ENCODE data around the gene GPR84. TPM values are rescaled to one million over a fixed set of nuclear protein-coding genes. Genes with fewer than 3 reads are reported as not detected.

GPR84 gene
- total and polyA plus RNA-seq, 9 of the 15 experiments (the other 6 are each of a cell fraction or from before 2014, with no cell fraction given): 0.07 to 0.18 (median 0.11) TPM; not detected in 5

- TF ChIP-seq CTCF (IDR thresholded peaks at IDR 0.05 in 2 of 3, conservative IDR thresholded peaks at IDR 0.05 in 1 of 3; ENCODE audit: insufficient read depth in 2 of 3, low read depth in 1 of 3, low read length in 3 of 3) (no peak), U2AF1 (optimal IDR thresholded peaks at IDR 0.05; ENCODE audit: low read depth, low read length) (no peak), CREB1 (IDR thresholded peaks at IDR 0.05) (no peak; the same call in 1 of the 2 replicates), CREB1 (CRISPR knock-in tag; IDR thresholded peaks at IDR 0.05) (no peak), SNRNP70 (optimal IDR thresholded peaks at IDR 0.05; ENCODE audit: low read depth, low read length) (no peak), POLR2H (tag; IDR thresholded peaks at IDR 0.05; ENCODE audit: low read depth) (no peak), KDM1A (IDR thresholded peaks at IDR 0.05) (peak in 1 of 2 experiments; percentile 33; a peak in 1 of 4 replicates), MEIS2 (IDR thresholded peaks at IDR 0.05; ENCODE audit: partially characterized antibody) (peak; percentile 63), NEUROD1 (IDR thresholded peaks at IDR 0.05; ENCODE audit: borderline replicate concordance, low read depth, low read length, partially characterized antibody) (peak; percentile 14), FOSL1 (tag; conservative IDR thresholded peaks at IDR 0.05) (no peak), ZNF57 (CRISPR knock-in tag; IDR thresholded peaks at IDR 0.05) (no peak), ZNF830 (CRISPR knock-in tag; IDR thresholded peaks at IDR 0.05) (no peak), YY1 (IDR thresholded peaks at IDR 0.05; ENCODE audit: borderline replicate concordance in 1 of 3, control insufficient read depth in 1 of 3, extremely low read depth in 1 of 3, insufficient read depth in 3 of 3, insufficient read length in 1 of 3, insufficient replicate concordance in 2 of 3, low read depth in 1 of 3, low read length in 2 of 3) (peak in 2 of 3 experiments; percentile 35 to 67)
- TF ChIP-seq, protein P1, sequence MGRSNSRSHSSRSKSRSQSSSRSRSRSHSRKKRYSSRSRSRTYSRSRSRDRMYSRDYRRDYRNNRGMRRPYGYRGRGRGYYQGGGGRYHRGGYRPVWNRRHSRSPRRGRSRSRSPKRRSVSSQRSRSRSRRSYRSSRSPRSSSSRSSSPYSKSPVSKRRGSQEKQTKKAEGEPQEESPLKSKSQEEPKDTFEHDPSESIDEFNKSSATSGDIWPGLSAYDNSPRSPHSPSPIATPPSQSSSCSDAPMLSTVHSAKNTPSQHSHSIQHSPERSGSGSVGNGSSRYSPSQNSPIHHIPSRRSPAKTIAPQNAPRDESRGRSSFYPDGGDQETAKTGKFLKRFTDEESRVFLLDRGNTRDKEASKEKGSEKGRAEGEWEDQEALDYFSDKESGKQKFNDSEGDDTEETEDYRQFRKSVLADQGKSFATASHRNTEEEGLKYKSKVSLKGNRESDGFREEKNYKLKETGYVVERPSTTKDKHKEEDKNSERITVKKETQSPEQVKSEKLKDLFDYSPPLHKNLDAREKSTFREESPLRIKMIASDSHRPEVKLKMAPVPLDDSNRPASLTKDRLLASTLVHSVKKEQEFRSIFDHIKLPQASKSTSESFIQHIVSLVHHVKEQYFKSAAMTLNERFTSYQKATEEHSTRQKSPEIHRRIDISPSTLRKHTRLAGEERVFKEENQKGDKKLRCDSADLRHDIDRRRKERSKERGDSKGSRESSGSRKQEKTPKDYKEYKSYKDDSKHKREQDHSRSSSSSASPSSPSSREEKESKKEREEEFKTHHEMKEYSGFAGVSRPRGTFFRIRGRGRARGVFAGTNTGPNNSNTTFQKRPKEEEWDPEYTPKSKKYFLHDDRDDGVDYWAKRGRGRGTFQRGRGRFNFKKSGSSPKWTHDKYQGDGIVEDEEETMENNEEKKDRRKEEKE (IDR thresholded peaks at IDR 0.05; ENCODE audit: borderline replicate concordance in 1 of 2, control insufficient read depth in 1 of 2, low read depth in 2 of 2, low read length in 1 of 2): no peak
- TF ChIP-seq, protein P2, sequence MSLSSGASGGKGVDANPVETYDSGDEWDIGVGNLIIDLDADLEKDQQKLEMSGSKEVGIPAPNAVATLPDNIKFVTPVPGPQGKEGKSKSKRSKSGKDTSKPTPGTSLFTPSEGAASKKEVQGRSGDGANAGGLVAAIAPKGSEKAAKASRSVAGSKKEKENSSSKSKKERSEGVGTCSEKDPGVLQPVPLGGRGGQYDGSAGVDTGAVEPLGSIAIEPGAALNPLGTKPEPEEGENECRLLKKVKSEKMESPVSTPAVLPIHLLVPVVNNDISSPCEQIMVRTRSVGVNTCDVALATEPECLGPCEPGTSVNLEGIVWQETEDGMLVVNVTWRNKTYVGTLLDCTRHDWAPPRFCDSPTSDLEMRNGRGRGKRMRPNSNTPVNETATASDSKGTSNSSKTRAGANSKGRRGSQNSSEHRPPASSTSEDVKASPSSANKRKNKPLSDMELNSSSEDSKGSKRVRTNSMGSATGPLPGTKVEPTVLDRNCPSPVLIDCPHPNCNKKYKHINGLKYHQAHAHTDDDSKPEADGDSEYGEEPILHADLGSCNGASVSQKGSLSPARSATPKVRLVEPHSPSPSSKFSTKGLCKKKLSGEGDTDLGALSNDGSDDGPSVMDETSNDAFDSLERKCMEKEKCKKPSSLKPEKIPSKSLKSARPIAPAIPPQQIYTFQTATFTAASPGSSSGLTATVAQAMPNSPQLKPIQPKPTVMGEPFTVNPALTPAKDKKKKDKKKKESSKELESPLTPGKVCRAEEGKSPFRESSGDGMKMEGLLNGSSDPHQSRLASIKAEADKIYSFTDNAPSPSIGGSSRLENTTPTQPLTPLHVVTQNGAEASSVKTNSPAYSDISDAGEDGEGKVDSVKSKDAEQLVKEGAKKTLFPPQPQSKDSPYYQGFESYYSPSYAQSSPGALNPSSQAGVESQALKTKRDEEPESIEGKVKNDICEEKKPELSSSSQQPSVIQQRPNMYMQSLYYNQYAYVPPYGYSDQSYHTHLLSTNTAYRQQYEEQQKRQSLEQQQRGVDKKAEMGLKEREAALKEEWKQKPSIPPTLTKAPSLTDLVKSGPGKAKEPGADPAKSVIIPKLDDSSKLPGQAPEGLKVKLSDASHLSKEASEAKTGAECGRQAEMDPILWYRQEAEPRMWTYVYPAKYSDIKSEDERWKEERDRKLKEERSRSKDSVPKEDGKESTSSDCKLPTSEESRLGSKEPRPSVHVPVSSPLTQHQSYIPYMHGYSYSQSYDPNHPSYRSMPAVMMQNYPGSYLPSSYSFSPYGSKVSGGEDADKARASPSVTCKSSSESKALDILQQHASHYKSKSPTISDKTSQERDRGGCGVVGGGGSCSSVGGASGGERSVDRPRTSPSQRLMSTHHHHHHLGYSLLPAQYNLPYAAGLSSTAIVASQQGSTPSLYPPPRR (CRISPR knock-in tag; IDR thresholded peaks at IDR 0.05; ENCODE audit: borderline replicate concordance): no peak
These were observed 12.2 kb downstream of the GPR84 start (continued) for GRCh38 chr12:54352022-54352531.

All from K562 (cell line).